Limb (tissue), 2 donors: ENCODE results near the gene LRGUK.
"Not testable (repeated sequence)": the region's sequence is repeated elsewhere in the genome, so short reads cannot be mapped to it uniquely, and the experiment has no call there.

Source experiments
- DNase-seq, 2 donors: peaks; one replicate each; pipeline ENCODE4 v3.0.0-alpha.2; 2016; ENCODE audit errors: extremely low spot score in 2 of 2

Gene LRGUK

GRCh38 chr7:134126966-134127848 lies at the start of gene LRGUK:
TSS of gene LRGUK (plus strand) at chr7:134127340. CDS start at chr7:134127368, 28 bp downstream.
- peak; percentile 87 to 89 for DNase-seq

DNA sequence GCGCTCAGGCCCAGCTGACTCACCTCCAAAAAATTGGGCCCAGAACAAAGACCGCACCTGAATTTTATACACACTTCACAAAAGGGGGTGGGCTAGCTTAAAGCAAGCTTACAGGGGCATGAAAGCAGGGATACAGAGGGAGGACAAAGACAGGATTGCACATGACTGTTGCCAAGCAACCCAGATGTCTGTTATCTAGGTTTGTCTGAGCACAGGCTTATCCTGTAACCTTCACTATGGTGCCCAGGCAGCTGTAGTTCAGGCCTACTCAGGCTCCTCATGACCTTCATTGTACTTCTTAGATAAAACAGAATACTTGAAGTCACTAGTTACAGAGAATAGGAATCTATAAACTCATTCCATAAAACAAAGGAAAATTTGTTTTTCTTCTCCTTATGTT lies 49.6 kb upstream of the LRGUK start:
- DNase-seq, result not testable (repeated sequence)

GRCh38 chr7:134078991-134079390 lies 48.1 kb upstream of the LRGUK start:
- no peak for DNase-seq

- DNase-seq, result no peak
Measured at GRCh38 chr7:134081695-134082094, 45.4 kb upstream of the LRGUK start.

DNA sequence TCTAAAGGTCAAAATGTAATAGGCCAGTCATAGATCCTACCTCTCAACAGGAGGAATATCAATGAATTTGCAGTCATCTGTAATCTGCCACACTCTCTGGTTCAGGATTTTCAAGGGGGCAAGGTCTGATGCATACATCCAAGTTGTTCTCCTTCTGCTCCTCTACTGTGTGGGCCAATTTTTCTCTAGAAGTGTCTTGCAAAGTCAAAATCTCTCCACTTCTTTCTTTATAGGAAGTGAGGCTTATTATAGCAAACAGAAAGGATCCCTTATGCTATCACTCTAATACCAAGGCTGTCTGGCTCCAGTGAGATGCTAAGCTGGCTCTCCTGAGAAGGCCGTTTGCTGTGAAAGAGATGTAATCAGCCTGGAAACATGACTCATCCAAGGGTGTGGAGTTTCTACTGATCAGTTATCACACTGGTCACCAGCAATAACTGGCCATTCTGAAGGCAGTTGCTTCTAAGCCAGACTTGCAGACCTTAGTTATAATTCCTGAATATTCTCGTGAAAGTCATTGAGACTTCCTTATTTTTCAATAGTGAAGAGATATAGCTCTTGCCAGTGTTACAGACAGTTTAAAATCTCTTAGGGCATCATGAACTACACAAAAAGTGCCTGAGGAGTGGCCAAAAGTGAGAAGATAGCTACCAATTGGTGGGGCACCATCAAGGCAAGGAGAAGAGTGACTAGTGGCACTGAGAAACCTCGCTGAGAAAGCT lies 43.2 kb upstream of the LRGUK start:
- no peak for DNase-seq

- DNase-seq, result no peak
Measured at GRCh38 chr7:134084488-134085144, 42.5 kb upstream of the LRGUK start.

DNA sequence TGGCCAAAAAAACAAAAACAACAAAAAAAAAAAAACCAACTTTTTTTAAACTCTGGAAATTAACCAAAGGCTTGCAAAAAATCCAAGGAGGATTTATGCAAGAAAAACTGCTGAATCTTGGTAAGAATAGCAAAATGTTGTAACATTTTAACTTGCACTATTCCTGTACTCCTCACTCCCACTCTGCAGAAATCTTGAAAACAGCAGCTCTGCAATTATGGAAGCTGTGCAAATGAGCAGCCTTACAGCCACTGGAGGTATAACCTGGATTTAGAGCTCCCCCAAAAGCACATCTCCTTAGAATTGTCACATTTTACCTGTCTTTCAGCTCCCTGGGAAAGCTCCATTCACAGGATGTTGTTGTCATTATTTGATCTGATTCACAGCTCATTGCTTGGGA lies 41.8 kb upstream of the LRGUK start:
- DNase-seq, result no peak

- no peak for DNase-seq
Measured at GRCh38 chr7:134086998-134087735, 40.0 kb upstream of the LRGUK start.

- DNase-seq, result no peak
Measured at GRCh38 chr7:134088199-134088598, 38.9 kb upstream of the LRGUK start.

- DNase-seq, result no peak
Measured at GRCh38 chr7:134089446-134089845, 37.7 kb upstream of the LRGUK start.

- no peak for DNase-seq
Measured at GRCh38 chr7:134098072-134098471, 29.1 kb upstream of the LRGUK start.

DNA sequence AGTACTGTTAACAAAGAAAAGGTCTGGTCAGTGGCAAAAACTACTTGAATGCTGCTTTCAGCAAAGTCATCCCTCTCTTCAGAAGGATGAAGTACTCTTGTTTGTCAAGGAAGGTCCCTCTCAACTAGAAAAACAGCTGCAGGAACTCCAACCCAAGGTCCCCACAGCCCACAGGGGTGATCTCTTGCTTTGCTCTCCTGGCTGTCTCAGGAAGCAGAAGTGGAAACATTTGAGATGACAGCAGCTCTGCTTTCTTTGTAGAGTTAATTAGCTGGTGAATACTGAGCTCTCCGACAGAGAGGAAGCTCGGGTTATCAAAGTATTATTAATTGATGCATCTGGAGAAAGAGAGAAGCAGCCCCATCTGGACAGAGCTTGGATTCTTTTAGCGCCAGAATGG lies 25.4 kb upstream of the LRGUK start:
- DNase-seq, result no peak

GRCh38 chr7:134104166-134104565 lies 23.0 kb upstream of the LRGUK start:
- DNase-seq, result no peak

- no peak for DNase-seq
Measured at GRCh38 chr7:134105841-134106240, 21.3 kb upstream of the LRGUK start.

GRCh38 chr7:134108802-134109201 lies 18.3 kb upstream of the LRGUK start:
- no peak for DNase-seq

GRCh38 chr7:134113655-134114054 lies 13.5 kb upstream of the LRGUK start:
- no peak for DNase-seq

GRCh38 chr7:134114992-134115391 lies 12.1 kb upstream of the LRGUK start:
- no peak for DNase-seq

DNA sequence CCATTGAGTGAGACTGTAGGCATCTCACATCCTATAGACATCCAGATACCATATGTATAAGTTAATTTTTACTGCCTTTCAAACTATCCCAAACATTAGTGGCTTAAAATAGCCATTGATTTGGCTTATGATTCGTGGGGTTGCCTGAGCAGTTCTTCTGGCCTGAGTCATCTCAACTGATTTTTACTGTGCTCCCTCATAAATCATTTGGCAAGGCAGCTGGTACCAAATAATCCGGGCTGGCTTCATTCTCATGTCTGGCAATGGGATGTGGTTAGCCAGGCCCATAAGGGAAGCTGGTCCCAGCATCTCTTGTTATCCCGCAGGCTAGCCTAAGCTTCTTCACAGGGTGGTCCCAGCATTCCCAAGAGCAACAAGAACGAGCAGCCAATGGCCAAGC lies 6.7 kb upstream of the LRGUK start:
- no peak for DNase-seq

DNA sequence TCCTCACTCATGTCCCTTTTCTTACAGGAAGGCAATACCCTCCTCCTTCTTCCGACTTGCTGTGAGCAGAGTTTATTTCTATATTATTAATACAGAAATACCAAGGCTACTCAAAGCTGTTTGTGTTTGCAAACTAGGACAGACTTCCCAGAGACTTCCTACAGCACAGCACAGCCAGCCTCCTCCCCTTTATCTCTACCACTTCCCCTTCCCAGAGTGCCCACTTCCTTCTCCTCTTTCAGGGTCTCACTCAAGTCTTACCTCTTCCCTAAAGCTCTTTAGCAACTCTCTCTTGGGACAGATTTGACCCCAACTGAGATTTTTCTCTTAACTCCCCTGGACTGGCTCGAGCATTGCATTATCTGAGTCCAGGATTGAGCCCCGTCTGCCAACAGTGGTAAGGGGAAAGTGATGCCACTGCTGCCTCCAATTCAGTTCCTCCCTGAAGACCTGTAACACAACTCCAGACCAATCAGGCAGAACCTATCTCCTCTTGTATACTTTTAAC lies 5.5 kb upstream of the LRGUK start:
- no peak for DNase-seq

GRCh38 chr7:134122980-134123379 lies 4.2 kb upstream of the LRGUK start:
- no peak for DNase-seq

GRCh38 chr7:134126146-134126545 lies 994 bp upstream of the LRGUK start:
- DNase-seq, result no peak
